Ascending aorta (tissue), 2 donors: Measurements from ENCODE around the gene FGGY. TPM values are rescaled to one million over a fixed set of nuclear protein-coding genes. Genes with fewer than 3 reads are reported as not detected.

ENCODE experiments used
- DNase-seq, 2 donors: peaks; one replicate each; pipeline ENCODE4 v3.0.0-alpha.2; 2019; ENCODE audit warnings: low spot score in 2 of 2
- H3K27ac ChIP-seq, 2 donors: fragments of 200-600 bp; sonication (generic); one replicate each; pipeline ENCODE4 v1.5.1; 2016 to 2017; ENCODE audit warnings: mild to moderate bottlenecking in 1 of 2
- H3K27me3 ChIP-seq: fragments of 200-600 bp; sonication (generic); one replicate; pipeline ENCODE4 v1.5.1; 2017
- H3K36me3 ChIP-seq, 2 donors: fragments of 200-600 bp; sonication (generic); one replicate each; pipeline ENCODE4 v1.5.1; 2016
- H3K4me1 ChIP-seq, 2 donors: fragments of 200-600 bp; sonication (generic); one replicate each; pipeline ENCODE4 v1.5.1; 2016 to 2017; ENCODE audit warnings: mild to moderate bottlenecking in 1 of 2
- H3K4me3 ChIP-seq, 2 donors: fragments of 200-600 bp; sonication (generic); one replicate each; pipeline ENCODE4 v1.5.1; 2016 to 2017; ENCODE audit warnings: mild to moderate bottlenecking in 1 of 2
- H3K9me3 ChIP-seq, 2 donors: fragments of 200-600 bp; sonication (generic); one replicate each; pipeline ENCODE4 v1.5.1; 2016
- intact Hi-C: fragments of 100-400 bp; cut with DNase I; formaldehyde crosslinking; loops from one replicate; pipeline ENCODE4 v1.15.1; 2023
- total RNA-seq: library from RNA; depleted of rRNA; stranded (reverse); fragments of >200 nt; gene quantifications from one replicate; pipeline ENCODE4 v1.1.0, GENCODE V29; 2016
- TF ChIP-seq, protein P1 (sequence below), 3 experiments: fragments of 200-600 bp in 2 of 3; fragments of 450-650 bp in 1 of 3; sonication (generic) in 2 of 3; IDR thresholded peaks; one replicate each; pipeline ENCODE4 v1.5.1; 2016 to 2019; ENCODE audit warnings: antibody characterized with exemption in 3 of 3, mild to moderate bottlenecking in 1 of 3, moderate library complexity in 1 of 3

Gene FGGY
- total RNA-seq, 1 donor from 2014 or later: 7.0 TPM

- TF ChIP-seq, protein P1, sequence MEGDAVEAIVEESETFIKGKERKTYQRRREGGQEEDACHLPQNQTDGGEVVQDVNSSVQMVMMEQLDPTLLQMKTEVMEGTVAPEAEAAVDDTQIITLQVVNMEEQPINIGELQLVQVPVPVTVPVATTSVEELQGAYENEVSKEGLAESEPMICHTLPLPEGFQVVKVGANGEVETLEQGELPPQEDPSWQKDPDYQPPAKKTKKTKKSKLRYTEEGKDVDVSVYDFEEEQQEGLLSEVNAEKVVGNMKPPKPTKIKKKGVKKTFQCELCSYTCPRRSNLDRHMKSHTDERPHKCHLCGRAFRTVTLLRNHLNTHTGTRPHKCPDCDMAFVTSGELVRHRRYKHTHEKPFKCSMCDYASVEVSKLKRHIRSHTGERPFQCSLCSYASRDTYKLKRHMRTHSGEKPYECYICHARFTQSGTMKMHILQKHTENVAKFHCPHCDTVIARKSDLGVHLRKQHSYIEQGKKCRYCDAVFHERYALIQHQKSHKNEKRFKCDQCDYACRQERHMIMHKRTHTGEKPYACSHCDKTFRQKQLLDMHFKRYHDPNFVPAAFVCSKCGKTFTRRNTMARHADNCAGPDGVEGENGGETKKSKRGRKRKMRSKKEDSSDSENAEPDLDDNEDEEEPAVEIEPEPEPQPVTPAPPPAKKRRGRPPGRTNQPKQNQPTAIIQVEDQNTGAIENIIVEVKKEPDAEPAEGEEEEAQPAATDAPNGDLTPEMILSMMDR (IDR thresholded peaks at IDR 0.05): no peak
- Histone ChIP-seq H3K4me1 (no peaks in the 10 kb centered on the region), H3K4me3 (no peak overlapping the region), H3K9me3 (no peaks in the 10 kb centered on the region), H3K27ac (no peak overlapping the region), H3K36me3 (no peaks in the 10 kb centered on the region), H3K27me3 (no peaks in the 10 kb centered on the region)
- intact Hi-C loops: no loop called here
- DNase-seq: no peak
Measured at GRCh38 chr1:59779949-59780348, 483.1 kb downstream of the FGGY start.

GRCh38 chr1:59788825-59789224 lies 491.9 kb downstream of the FGGY start:
- H3K27me3 ChIP-seq: no peaks in the 10 kb centered on the region
- H3K36me3 ChIP-seq: no peaks in the 10 kb centered on the region
- peaks cover 0 to 8% of the 10 kb centered on the region in 2 donors for H3K9me3 ChIP-seq
- no peaks in the 10 kb centered on the region for H3K4me1 ChIP-seq
- no peak overlapping the region for H3K4me3 ChIP-seq
- TF ChIP-seq, protein P1 (IDR thresholded peaks at IDR 0.05): no peak
- no peak overlapping the region for H3K27ac ChIP-seq
- no peak for DNase-seq
- intact Hi-C loops: no loop called here

DNA sequence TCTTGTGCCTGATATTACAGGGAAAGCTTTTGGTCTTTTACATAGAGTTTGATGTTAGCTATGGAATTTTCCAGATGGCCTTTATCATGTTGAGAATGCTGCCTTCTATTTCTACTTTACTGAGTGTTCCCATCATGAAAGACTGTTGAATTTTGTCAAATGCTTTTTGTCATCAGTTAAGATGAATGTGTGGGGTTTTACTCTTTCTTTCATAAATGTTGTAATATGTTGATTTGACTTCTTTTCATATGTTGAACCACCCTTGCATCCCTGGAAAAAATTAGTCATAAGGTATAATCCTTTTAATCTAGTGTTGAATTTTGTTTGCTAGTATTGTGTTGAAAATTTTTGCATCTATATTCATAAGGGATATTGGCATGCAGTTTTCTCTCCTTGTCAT lies 501.7 kb downstream of the FGGY start:
- Histone ChIP-seq H3K4me1 (no peaks in the 10 kb centered on the region), H3K36me3 (no peaks in the 10 kb centered on the region), H3K27me3 (no peaks in the 10 kb centered on the region), H3K4me3 (no peak overlapping the region), H3K27ac (no peak overlapping the region), H3K9me3 (peaks cover 0 to 3% of the 10 kb centered on the region in 2 donors)
- TF ChIP-seq, protein P1 (IDR thresholded peaks at IDR 0.05): no peak
- intact Hi-C loops: no loop called here
- no peak for DNase-seq

- DNase-seq: no peak
- H3K4me1 ChIP-seq: no peaks in the 10 kb centered on the region
- TF ChIP-seq, protein P1 (IDR thresholded peaks at IDR 0.05): no peak
- no peak overlapping the region for H3K4me3 ChIP-seq
- H3K27ac ChIP-seq: no peak overlapping the region
- H3K9me3 ChIP-seq: no peaks in the 10 kb centered on the region
- no peaks in the 10 kb centered on the region for H3K36me3 ChIP-seq
- no peaks in the 10 kb centered on the region for H3K27me3 ChIP-seq
- intact Hi-C loops: no loop called here
Measured at GRCh38 chr1:59803458-59804038, 506.7 kb downstream of the FGGY start.

- intact Hi-C loops: no loop called here
- TF ChIP-seq, protein P1 (IDR thresholded peaks at IDR 0.05): no peak
Measured at GRCh38 chr1:59804301-59804700, 507.4 kb downstream of the FGGY start.

GRCh38 chr1:59805554-59805953 lies 508.7 kb downstream of the FGGY start:
- no peak overlapping the region for H3K27ac ChIP-seq
- H3K27me3 ChIP-seq: no peaks in the 10 kb centered on the region
- H3K4me1 ChIP-seq: no peaks in the 10 kb centered on the region
- no peak overlapping the region for H3K4me3 ChIP-seq
- DNase-seq: no peak
- H3K36me3 ChIP-seq: no peaks in the 10 kb centered on the region
- intact Hi-C loops: no loop called here
- TF ChIP-seq, protein P1 (IDR thresholded peaks at IDR 0.05): no peak
- no peaks in the 10 kb centered on the region for H3K9me3 ChIP-seq

More at GRCh38 chr1:59804301-59804700, 507.4 kb downstream of the FGGY start:
- Histone ChIP-seq H3K4me1 (no peaks in the 10 kb centered on the region), H3K36me3 (no peaks in the 10 kb centered on the region), H3K27ac (no peak overlapping the region), H3K9me3 (no peaks in the 10 kb centered on the region), H3K4me3 (no peak overlapping the region), H3K27me3 (no peaks in the 10 kb centered on the region)
- no peak for DNase-seq
